ENCODE measurements around the gene ZNF609. TPM values are rescaled to one million over a fixed set of nuclear protein-coding genes. Genes with fewer than 3 reads are reported as not detected.
A peak's percentile ranks its signal among the peaks of the same experiment; 100 is the strongest.
"Not testable (repeated sequence)": the region's sequence is repeated elsewhere in the genome, so short reads cannot be mapped to it uniquely, and the experiment has no call there.

The ZNF609 gene
- polyA plus RNA-seq, 1 donor = 37.2 TPM

DNA sequence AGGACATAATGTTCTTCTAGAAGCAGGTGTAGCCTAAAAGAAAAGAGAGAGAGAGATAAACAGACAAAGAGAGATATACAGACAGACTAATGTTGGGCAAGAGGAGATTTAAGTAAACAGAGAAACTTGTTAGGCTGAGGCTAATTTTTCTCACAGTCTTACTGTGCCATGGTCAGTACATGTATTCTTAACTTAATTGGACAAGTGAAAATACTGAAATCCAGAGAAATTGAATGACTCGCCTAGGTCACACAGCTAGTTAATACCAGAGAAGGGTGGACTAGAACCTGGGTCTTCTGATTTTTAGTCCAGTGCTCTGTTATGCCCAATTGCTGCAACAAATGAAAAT lies 6.7 kb upstream of the ZNF609 start:
- DNase-seq = no peak

DNA sequence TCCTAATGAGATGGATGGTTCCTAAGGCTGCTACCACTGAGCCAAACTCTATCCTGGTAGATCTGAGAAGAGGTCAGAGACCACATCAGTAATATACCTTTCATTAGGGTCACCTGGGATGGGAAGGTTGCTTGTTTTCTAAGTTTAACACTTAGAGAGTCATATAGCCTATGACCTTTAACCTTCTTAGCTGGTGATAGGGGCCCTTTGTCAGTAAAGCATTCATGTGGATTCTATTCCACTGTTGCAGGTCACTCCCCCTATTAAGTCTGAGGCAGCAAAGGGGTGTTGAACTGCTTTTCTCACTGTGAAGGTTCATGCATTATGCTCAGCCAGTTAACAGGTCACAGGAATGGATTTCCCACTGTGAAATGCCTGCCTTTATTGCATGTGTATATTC lies 6.1 kb upstream of the ZNF609 start:
- DNase-seq = no peak

DNA sequence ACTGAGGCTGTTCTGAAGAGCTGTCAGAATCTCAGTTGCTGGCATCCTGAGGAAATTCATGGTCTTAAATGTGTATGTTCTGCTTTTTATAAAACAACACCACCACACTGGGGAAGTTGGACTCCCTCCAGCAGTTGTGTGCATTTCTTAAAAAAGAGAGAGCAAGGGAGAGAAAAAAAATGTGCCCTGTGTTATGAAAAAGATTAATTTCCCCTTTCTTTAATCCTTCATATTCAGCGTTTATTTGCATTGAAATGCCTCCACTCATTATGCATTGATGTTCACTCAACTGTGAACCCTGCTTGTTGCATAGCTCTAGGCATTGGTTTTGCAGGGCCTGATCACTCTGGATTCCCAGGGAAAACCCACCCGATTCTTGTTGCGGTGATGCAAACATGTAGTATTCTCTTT lies 4.4 kb upstream of the ZNF609 start:
- no peak for DNase-seq

DNA sequence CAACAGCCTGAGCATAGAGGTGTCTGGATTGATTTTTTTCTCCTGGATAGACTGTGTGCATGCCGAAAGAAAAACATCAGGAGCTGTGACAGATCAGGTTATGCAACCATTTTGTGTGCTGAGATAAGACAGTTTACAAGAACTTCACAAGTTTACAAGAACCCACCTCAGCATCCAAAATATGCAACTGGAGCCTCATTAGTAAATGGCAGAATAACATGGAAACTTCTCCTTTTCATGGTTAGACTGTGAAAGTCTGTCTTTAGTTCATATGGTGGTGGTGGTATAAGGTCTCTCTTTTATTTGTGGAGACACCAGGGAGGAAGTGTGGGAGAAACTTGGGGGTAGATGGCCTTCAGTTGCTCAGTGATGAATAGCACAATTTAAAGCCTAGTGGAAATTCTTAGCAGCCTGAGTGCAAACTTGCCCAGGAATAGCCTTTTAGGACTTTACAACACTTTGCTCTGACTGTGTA lies 3.7 kb upstream of the ZNF609 start:
- no peak for DNase-seq

DNA sequence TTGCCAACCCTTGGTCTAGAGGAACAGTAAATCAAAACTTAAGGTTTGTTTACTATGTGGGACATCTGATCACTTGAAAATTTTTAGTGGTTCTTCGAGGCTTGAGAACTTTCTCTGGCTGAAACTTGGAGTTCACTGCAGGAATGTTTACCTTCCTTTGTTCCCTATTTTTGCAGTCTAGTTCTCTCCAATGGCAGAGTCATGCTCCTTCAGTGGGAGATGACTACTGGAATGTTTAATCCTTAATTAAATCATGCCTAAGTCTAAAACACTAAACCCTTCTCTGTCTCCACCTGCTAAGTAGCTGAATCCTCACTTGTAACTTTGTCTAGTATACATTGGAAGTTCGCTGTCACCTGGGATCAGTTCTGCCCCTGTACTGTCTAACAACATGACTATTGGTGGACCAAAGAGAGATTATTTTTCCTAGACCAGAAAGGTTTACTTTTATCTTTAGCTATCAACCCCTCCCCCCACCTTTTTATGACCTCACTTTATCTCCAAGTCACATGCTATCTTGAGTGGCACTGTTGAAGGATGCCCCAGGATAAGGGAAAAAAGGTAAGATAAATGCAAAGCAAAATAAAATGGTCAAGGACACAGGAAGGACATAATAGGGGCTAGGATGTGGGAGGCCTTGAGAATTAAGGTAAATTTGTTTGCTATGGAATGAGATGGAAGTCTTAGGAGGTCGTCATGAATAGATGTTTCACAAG lies 1.2 kb upstream of the ZNF609 start:
- DNase-seq = no peak

DNA sequence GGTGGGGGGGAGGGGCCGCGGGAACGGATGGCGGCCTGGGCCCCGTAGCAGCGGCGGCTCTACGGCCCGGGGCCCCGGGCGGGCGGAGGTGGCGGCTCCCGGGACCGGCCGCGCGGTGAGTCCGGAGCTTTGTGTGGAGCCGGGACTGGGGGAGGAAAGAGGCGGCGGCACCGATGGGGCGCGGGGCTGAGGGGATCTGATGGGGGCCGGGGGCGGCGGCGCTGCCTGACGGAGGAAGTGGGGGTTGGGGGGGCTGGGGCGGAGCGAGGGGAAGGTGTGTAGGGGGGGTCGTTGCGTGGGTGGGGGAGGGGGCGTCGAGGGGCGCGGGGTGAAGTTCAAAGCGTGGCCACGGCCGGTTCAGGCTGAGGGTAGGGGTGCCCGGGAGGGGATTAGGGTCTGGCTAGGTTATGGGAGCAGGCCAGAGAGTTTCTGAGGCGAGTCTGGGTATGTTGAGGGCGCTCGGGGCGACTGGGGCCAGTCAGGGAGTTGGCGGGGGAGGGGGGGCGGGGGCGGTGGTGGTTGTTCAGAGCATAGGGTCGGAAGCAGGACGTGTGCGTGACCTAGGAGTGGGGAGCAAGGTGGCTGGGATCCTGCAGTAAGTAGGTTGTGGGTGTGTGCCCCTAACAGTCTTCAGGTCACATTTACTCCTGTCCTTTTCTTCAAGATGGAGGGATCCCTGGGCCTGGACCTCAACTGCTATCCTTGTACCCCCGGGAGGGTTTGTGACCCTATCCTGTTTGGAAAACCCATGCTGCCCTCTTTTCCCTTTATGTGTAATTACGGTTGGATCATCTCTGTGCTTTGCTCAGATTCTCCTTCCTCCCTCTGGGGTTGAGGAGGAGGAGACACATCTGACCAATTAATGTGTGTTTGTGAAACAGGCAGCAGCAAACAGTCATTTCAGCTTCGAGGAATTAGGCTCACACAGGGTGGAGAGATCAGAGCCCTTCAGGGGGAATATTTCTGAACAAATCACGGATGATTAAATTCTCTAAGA lies 644 bp downstream of the ZNF609 start:
- DNase-seq = peak; percentile 74

DNA sequence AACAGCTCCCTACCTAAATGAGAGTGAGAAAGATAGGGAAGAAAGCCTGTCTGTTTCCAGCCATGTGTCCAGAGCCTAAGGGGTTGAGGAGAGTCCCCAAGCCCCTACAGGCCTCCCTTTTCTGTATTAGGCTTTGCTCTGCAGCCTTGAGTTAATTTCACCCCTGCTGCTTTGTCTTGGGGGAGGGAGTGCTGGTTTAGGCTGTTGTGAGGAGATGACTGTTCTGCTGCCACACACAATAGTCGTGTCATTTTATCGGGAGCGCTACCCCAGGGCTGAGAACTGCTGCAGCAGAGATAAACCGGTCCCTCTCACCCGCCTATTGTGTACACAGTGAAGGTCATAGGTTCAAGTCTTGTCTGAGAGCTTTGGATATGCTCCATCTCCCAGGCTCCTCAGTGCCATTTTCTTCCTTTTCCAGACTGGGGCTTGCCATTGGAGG lies 1.4 kb downstream of the ZNF609 start:
- no peak for DNase-seq

DNA sequence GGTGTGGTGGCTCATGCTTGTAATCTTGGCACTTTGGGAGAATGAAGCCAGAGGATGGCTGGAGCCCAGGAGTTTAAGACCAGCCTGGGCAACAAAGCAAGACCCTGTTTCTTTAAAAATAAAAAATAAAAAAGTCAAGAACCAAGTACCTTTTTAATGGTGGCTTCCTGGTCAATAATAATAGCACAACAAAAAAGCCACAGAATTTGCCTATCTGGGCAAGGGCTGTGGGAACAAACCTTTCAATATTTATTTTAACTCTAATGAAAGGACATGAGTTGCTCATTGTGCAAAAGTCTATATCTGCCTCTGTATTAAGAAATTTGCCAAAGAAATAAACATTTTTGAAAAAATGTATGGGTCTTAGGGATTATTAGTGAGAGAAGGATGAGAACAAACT lies 2.1 kb downstream of the ZNF609 start:
- no peak for DNase-seq

DNA sequence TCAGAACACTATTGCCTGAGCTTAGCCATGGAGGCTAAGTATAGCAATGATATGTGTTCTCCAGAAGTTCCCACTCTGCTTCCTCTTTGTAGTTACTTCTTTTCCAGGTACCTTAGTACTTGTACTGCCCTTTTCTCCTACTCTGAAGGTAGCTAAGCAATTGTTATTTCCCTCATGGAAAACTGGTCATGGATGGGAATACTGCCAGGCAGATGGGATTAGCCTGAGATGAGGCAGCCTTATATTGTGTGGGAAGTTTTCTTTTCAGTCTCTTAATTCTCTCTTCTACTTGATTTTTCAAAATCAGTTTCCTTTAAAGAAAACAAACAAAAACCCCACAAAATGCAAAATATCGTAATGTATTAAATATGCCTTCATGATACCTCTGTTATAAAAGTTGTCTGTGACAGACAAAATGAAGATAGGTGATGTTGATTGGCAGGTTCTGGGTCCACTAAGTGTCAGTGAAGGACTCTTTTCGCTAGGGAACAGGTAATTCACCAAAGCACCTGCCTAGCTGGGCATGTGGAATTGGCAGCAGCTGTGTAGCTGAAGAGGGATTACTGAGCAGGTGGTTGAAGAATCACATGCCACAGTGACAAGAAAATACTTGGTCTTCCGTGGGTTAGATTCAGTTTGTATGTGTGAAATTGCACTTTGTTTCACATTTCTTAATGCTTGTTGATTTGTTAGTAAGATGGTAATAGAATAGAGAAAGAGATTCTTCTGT lies 4.1 kb downstream of the ZNF609 start:
- no peak for DNase-seq

DNA sequence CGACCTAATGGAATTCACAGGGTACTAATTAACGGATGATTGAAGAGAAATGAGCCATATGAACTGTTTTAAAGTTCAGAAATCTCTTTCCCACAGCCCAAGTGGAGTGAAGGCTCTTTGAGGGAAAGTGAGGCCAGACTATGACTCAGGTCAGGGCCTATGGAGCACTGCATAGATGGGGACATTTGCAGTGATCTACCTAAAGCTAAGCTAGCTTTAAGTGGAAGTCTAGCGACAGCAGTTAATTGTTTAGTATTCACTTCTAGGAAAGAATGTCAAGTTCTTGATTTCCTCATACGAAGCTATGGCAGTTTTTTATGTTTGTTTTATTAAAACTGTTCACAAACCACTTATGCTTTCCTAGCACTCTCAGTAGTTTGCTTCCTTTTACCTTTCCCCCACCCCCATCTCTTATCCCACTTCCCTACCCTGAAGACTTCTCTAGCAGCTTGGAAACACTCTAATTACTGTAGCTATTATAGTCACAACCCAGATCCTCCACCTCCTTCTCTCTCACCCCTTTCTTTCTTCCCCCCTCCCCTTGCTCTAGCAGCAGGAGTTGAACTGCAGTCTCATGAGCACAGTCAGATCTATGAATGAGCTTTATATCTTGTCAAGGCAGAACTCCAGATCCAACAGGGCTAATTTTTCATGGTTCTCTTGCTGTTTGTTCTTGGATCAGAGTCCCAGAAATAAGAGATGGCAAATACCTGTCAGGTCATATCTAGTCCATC lies 6.2 kb downstream of the ZNF609 start:
- DNase-seq = no peak

DNA sequence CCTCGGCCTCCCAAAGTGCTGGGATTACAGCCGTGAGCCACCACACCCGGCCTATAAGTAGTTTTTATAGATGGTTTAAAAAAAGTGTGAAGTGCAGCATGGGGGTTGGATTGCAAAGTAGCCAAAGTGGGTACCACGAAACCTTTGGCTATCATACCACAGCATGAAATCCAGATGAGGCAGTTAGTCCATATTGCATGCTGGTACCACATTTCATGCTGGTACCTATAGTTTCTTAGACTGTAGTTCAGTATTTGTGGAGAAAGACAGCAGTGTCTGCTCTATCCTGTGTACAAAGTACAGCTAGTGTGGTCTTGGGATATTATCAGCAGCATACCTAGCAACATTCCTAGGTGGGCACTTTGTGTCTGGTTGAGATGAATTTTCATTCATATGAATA lies 11.8 kb downstream of the ZNF609 start:
- DNase-seq = no peak

DNA sequence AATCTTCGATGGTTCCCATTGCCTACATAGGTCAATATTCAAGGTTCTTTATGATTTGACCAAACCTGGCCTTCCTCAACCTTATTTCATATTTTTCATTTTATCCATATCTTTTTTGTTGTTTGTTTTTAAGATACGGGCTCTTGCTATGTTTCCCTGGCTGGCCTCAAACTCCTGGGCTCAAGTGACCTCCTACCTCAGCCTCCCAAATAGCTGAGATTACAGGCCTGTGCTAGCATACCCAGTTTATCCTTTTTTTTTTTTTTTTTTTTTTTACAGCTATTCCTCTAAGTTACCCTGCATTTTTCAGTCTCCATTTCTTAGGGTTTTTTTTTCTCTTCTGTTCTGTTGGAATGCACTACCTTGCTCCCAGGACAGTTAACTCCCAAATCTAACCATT lies 14.5 kb downstream of the ZNF609 start:
- no peak for DNase-seq

DNA sequence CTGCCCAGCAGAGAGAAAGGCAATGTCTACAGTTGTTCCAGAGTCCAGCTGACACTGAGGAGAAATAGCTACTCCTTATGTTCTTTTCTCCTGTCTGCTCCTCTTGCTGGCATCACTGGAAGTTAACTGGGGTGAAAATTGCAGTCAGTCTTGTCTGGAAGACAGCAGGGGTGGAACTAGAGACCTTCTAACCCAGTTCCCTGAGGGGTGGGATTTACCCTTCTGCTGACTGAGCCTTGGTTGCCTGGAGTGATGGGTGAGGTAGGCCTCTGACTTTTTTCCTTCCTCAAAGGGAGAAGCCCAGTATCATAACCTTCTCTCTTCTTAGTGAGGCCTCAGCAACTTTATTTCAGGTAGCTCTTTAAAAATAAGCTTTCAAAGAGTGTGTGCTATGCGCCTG lies 16.2 kb downstream of the ZNF609 start:
- no peak for DNase-seq

DNA sequence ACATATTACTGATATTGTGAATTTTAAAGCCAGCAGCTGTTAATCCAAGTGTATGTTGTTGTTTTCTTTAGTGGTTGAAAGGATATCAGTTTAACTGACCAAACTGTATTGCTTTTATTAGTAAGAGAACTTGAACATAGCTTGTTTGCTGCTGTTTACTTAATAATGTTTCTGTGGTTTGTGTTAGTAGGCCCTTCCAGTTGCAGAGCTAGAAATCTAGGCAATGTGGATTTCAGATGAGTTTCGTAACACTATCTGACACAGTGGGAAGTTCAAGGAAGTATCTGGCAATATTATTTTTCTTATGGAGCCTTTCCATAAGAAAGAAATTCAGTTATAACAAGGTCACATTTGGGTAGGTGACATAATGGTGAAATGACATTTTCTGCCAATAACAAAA lies 18.5 kb downstream of the ZNF609 start:
- DNase-seq = no peak

DNA sequence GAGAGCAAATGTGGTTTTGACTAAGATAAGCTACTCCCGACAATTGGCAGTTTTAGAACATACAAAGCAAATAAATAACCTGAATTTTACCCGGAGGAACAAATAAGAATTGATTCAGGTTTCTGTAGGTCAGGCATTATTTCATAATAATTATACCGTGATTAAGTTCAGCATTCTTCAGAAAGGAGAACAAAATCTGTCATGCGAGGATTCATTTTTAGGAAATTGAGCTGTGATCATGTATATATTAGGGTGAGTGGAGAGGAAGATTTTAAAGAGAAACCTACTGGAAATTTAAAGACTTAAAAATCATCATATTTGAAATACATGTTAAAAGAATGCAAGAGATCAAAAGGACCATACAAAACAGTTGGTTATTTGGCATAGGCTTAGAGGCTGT lies 20.5 kb downstream of the ZNF609 start:
- no peak for DNase-seq

DNA sequence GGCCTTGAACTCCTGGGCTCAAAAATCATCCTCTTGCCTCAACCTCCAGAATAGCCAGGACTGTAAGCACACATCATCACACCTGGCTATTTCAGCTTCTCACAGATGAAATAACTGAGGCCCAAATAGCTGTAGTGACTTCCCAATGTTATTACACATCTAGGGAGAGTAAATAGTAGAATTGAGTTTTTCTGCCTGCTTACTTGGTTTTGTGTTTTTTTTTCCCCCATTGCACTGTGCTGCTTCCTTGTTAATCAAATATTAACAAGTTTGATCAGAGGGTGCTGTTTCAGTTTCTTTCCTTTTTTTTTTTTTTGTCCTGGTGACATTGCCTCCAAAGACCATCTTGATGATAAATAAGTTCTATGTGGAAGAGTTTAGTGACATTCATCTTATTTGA lies 23.4 kb downstream of the ZNF609 start:
- DNase-seq = no peak

DNA sequence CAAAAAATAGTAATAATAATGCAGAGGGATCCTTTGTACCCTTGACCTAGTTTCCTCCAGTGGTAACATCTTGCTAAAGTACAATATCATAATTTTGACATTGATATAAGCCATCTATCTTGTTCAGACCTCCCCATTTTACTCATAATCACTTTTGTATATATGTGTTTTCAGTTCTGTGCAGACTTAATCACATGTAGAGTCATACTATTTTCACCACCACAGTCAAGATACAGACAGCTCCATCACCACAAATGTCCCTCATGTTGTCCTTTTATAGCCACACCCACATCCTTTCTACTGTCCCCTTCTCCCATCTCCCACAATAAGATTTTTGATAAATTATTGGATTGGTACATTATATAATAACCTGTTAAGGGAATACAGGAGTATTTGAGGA lies 25.4 kb downstream of the ZNF609 start:
- no peak for DNase-seq

DNA sequence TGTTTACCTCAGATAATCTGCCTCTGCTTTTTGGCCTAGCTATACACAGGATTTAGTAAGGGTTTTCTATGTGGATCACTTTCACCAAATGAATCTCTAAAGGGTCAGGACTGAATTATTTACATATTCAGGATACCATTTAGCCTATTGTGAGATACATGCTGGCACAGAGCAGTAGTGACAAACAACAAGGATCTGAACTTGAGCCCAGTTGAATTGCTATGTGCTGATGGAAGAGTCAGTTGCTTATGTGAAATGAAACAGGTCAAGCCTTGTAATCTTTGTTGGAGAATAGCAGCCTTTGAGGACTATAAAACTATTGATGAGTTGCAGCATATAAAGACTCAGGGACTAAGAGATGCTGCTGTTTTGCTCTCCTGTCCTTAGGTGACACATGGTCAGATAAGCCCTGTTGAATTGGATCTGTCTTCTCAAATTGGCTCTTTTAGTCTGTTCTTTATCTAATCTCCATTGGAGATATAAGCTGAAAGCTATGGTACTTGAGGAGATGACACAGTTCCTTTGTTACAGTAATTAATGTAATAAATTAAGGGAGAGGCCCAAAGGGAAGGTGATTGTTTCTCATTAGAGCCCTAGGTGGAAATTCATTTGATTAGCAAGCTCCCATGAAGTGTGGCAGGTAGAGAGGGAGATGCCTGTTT lies 30.4 kb downstream of the ZNF609 start:
- no peak for DNase-seq

DNA sequence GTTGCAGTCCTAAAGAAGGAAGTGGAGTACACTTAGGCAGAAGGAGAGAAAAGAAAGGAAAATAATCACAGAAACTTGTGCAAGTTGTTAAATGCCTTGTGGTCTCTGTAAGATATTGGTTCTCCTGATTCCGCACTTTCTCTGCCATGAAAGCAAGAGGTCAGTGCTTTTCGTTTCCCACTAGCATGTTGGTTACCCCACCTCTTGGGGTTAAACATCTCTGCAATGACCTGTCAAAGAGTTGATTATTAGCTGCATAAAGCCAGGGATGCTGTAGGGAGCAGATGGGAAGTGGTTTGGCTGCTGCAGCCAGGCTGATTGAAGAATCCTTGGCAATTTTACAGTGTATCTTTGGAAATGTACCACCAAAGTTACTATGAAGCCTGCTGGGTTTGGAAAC lies 33.3 kb downstream of the ZNF609 start:
- DNase-seq = no peak

DNA sequence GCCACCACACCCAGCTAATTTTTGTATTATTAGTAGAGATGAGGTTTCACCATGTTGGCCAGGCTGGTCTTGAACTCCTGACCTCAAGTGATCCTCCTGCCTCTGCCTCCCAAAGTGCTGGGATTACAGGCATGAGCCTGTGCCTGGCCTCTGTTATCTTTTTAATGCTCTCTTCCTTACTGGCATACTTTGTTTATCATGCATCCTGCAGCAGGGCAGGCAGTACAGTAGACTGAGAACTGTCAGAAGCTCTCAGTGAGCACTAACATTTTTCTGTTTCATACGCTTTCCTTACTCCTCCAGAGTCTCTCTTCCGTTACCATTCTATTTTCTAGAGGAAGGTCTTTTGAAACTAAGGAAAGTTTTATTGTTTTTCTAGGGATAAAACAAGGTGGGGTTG lies 35.6 kb downstream of the ZNF609 start:
- DNase-seq = not testable (repeated sequence)

DNA sequence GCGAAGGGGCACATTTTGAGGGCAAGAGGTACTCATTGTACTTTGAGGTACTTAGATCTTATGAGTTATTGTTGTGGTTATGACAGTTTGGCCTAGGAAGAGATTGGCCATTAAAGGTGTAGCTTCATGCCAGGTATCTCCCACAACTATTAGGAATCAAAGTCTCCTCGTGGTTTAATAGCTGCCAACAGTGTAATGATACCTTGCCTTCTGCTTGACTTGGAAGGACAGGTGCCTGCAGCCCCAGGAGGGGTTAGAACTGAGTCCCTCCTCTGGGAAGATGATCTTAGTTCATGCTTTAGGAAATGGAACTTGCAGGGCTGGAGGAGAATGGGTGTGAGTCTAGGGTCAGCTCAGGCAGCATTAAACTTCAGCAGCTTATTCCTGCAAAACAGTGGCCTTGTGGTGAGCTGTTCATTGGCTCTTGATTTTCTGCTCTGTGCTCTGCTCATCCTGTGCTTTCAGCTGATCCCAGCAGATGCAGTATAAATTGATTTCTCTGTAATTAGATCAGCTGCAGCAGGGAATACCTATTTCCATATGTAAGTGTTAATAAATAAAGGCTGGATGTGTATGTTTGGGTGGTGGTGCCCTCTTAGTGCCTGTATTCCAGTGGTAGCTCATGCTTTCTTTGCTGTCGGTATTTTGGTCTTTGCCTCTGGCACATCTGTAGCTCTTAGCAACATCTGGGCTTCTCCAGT lies 40.5 kb downstream of the ZNF609 start:
- no peak for DNase-seq

Measured in left kidney (tissue), 2 donors.